GM12801 (cell line): ENCODE measurements around the gene BMP3.

Experiments
- CTCF ChIP-seq: IDR thresholded peaks from one replicate; pipeline ENCODE4 v1.5.1; 2011; ENCODE audit warnings: control low read depth; ENCODE audit not compliant: insufficient read length; ENCODE audit errors: extremely low read depth

Gene BMP3

GRCh38 chr4:81038636-81039350 lies 8.3 kb downstream of the BMP3 start:
- no peak for TF ChIP-seq CTCF

GRCh38 chr4:81039351-81039972 lies 9.0 kb downstream of the BMP3 start:
- no peak for TF ChIP-seq CTCF

- TF ChIP-seq CTCF: no peak
Observed at GRCh38 chr4:81040012-81040659, 9.6 kb downstream of the BMP3 start.

GRCh38 chr4:81042578-81043365 lies 12.3 kb downstream of the BMP3 start:
- no peak for TF ChIP-seq CTCF

GRCh38 chr4:81049330-81049729 lies 18.8 kb downstream of the BMP3 start:
- TF ChIP-seq CTCF: no peak

- TF ChIP-seq CTCF: no peak
Observed at GRCh38 chr4:81049907-81050306, 19.4 kb downstream of the BMP3 start.
